HUES48 (cell line): ENCODE data around the gene TUBA3C.
"Not testable (repeated sequence)": the region's sequence is repeated elsewhere in the genome, so short reads cannot be mapped to it uniquely, and the experiment has no call there.

Source experiments
- H3K27ac ChIP-seq: one replicate; pipeline ENCODE4 v1.7.0; 2013; ENCODE audit warnings: low read depth, low read length, inconsistent platforms
- H3K27me3 ChIP-seq: 2 replicates; pipeline ENCODE4 v1.6.1; 2013; ENCODE audit warnings: mild to moderate bottlenecking, low read length; ENCODE audit not compliant: control insufficient read depth, insufficient read depth
- H3K36me3 ChIP-seq: 2 replicates; pipeline ENCODE4 v1.6.1; 2013; ENCODE audit warnings: low read length; ENCODE audit not compliant: control insufficient read depth, insufficient read depth
- H3K4me1 ChIP-seq: 2 replicates; pipeline ENCODE4 v1.6.1; 2013; ENCODE audit warnings: mild to moderate bottlenecking, low read length; ENCODE audit not compliant: control insufficient read depth, insufficient read depth
- H3K4me3 ChIP-seq: 2 replicates; pipeline ENCODE4 v1.5.1; 2013; ENCODE audit warnings: mild to moderate bottlenecking, low read depth, low read length
- H3K9ac ChIP-seq: 2 replicates; pipeline ENCODE4 v1.6.1; 2013; ENCODE audit warnings: mild to moderate bottlenecking, low read depth, low read length, moderate library complexity
- H3K9me3 ChIP-seq: 2 replicates; pipeline ENCODE4 v1.6.1; 2013; ENCODE audit warnings: low read length; ENCODE audit not compliant: control insufficient read depth, insufficient read depth

Gene TUBA3C

DNA sequence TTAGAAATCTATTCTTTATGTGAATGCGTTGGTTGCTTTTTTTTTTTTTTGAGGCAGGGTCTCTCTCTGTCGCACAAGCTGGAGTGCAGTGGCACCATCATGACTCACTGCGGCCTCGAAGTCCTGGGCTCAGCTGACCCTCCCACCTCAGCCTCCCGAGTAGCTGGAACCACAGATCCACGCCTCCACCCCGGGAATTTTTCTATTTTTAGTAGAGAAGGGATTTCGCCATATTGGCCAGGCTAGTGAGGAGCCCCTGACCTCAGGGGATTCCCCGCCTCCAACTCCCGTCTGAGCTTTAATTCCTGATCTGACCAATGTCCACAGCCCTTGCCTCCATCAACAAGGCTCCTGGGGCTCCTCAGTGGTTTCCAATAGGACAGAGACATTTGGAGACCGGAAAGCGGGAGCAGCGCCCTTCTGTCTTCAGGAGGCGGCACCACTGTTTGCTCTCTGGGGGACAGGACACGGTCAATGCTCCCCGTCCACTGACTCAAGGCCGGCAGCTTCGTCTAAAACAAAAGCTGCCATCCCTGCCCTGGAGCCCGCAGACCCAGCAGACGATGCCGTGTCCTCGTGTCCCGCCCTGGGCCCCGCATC is 503 bp downstream of the TUBA3C start:
- H3K4me3 ChIP-seq: no peak overlapping the region
- no peak overlapping the region for H3K27ac ChIP-seq
- peaks cover 96% of the 10 kb centered on the region for H3K9me3 ChIP-seq
- H3K36me3 ChIP-seq: no peaks in the 10 kb centered on the region
- H3K27me3 ChIP-seq: no peaks in the 10 kb centered on the region
- H3K9ac ChIP-seq: no peak overlapping the region
- no peaks in the 10 kb centered on the region for H3K4me1 ChIP-seq

DNA sequence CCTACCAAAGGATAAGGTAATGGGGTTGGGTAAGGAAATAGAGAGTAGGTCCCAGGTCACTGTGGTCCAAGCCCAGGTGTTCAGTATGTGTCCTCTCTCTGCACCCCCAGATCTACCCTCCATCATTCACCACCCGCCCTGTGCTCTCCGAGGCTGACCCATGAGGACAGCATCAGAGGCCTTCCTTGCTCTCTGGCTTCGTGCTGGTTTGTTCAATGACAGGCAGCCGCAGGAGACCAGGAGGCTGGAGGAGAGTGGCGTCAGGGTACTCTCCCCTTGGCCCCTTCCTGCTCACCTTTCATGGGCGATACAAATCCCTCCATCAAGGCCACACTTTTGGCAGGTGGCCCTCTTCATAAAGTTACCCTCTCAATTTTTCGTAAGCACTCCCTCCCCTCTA is 1.7 kb downstream of the TUBA3C start:
- no peak overlapping the region for H3K4me3 ChIP-seq
- no peaks in the 10 kb centered on the region for H3K4me1 ChIP-seq
- no peaks in the 10 kb centered on the region for H3K27me3 ChIP-seq
- H3K9me3 ChIP-seq: peaks cover 94% of the 10 kb centered on the region
- H3K27ac ChIP-seq: no peak overlapping the region
- no peaks in the 10 kb centered on the region for H3K36me3 ChIP-seq
- H3K9ac ChIP-seq: no peak overlapping the region

DNA sequence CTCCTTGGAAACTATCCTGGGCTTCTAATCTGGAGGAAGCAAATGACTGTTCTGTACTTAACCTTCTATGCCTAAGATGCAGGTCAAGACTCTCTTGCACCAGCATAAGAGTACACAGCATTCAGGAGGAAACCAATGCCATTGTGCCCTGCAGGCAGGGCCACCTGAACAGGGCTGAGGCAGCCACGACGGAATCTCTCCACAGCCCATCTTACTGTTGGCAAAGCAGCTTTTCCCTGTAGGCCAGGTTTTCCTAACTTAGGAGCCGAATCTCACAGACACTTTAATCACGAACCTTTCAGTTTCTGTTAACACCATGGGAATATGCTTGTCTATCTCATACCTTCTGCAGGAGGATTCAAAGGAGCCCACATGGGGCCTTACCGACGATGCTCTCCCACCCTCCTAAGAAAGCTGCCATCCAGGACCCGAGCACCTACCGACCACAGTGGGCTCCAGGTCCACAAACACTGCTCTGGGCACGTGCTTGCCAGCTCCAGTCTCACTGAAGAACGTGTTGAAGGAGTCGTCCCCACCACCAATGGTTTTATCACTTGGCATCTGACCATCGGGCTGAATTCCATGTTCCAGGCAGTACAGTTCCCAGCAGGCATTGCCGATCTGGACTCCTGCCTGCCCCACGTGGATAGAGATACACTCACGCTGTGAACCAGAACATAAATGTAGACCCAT is 2.6 kb downstream of the TUBA3C start:
- Histone ChIP-seq H3K36me3 (no peaks in the 10 kb centered on the region), H3K27me3 (no peaks in the 10 kb centered on the region), H3K9me3 (peaks cover 93% of the 10 kb centered on the region)

DNA sequence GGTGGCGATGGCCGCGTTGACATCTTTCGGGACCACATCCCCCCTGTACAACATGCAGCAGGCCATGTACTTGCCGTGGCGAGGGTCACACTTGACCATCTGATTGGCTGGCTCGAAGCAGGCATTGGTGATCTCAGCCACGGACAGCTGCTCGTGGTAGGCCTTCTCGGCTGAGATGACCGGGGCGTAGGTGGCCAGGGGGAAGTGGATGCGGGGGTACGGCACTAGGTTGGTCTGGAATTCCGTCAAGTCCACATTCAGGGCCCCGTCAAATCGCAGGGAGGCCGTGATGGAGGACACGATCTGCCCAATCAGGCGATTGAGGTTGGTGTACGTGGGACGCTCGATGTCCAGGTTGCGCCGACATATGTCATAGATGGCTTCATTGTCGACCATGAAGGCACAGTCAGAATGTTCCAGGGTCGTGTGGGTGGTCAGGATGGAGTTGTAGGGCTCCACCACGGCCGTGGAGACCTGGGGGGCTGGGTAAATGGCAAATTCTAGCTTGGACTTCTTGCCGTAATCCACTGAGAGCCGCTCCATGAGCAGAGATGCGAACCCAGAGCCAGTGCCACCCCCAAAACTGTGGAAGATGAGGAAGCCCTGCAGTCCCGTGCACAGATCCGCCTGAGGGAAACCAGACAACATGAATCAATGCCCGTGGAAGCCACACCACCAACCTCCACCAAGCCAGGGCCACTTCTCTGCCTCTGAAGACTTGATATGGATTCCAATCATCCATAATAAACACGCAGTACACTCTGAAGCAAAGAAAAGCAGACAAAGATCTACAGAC is 4.4 kb downstream of the TUBA3C start:
- not testable (repeated sequence) for H3K27ac ChIP-seq, H3K36me3 ChIP-seq, H3K4me1 ChIP-seq, H3K27me3 ChIP-seq, H3K9ac ChIP-seq, H3K4me3 ChIP-seq
- peaks cover 94% of the 10 kb centered on the region for H3K9me3 ChIP-seq

More for the DNA sequence above, 2.6 kb downstream of the TUBA3C start:
- Histone ChIP-seq H3K4me3 (no peak overlapping the region), H3K4me1 (no peaks in the 10 kb centered on the region), H3K9ac (no peak overlapping the region), H3K27ac (no peak overlapping the region)

DNA sequence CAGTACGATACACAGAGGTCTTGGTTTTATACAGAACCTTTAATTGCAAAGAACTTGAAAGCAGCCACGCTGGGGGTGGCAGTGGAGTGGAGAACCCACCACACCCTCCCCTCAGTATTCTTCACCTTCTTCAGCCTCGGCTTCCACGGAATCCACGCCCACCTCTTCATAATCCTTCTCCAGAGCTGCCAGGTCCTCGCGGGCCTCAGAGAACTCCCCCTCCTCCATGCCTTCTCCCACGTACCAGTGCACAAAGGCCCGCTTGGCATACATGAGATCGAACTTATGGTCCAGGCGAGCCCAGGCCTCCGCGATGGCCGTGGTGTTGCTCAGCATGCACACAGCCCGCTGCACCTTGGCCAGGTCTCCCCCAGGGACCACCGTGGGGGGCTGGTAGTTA is 7.9 kb downstream of the TUBA3C start:
- no peaks in the 10 kb centered on the region for H3K4me1 ChIP-seq
- no peak overlapping the region for H3K4me3 ChIP-seq
- H3K9me3 ChIP-seq: peaks cover 93% of the 10 kb centered on the region
- H3K27ac ChIP-seq: no peak overlapping the region
- no peaks in the 10 kb centered on the region for H3K27me3 ChIP-seq
- no peaks in the 10 kb centered on the region for H3K36me3 ChIP-seq
- H3K9ac ChIP-seq: no peak overlapping the region

DNA sequence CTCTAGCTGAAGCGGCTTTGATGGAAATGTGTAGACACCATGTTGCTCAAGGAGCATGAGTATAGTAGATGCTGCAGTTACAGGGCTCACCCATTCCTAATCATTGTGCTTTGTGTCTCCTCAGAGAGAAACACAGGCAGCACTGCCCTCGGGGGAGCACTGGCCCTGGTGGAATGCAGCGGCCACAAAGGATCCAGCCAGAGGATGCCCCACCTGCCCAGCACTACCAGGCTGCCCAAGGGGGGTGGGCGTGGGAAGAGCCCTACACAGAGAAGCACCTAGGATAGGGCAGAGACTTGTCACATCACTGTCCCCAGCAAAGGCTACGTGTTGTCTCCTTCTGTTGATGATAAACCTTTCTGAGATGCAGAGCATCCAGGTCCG is 9.0 kb downstream of the TUBA3C start:
- H3K4me1 ChIP-seq: no peaks in the 10 kb centered on the region
- H3K36me3 ChIP-seq: no peaks in the 10 kb centered on the region
- H3K9me3 ChIP-seq: peaks cover 91% of the 10 kb centered on the region
- no peaks in the 10 kb centered on the region for H3K27me3 ChIP-seq
- no peak overlapping the region for H3K9ac ChIP-seq
- H3K27ac ChIP-seq: no peak overlapping the region
- no peak overlapping the region for H3K4me3 ChIP-seq

DNA sequence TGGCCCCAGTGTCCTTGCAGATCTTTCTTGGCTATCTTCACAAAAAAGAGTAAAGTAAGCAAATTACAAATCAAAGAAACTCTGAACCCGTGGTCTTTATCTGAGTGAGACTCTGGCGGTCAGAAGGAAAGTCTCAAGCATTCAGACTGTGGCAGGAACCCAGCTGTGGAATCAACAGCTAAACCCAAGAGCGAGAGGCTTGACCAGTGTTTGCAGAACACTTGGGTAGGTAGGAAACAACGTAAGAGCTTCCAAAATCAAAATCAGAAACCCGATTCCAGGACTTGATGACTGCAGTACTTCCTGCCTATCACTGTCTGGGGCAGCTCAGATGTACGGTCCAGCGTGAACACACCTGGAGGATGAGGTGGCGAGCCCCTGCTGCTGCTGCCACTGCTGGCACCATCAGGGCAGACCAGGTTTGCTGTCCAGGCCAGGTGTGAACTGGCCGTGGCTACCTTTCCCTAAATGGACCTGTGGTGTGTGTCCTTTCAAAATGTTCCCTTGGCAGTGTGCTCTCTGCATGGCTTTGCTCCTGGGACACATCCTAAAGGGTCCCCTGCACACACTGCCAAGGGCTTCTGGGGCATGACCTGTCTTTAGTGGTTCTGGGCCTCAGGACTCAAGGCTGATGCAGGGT is 9.5 kb downstream of the TUBA3C start:
- Histone ChIP-seq H3K27me3 (no peaks in the 10 kb centered on the region), H3K9ac (no peak overlapping the region), H3K27ac (no peak overlapping the region), H3K4me1 (no peaks in the 10 kb centered on the region), H3K4me3 (no peak overlapping the region), H3K9me3 (peaks cover 91% of the 10 kb centered on the region), H3K36me3 (no peaks in the 10 kb centered on the region)

DNA sequence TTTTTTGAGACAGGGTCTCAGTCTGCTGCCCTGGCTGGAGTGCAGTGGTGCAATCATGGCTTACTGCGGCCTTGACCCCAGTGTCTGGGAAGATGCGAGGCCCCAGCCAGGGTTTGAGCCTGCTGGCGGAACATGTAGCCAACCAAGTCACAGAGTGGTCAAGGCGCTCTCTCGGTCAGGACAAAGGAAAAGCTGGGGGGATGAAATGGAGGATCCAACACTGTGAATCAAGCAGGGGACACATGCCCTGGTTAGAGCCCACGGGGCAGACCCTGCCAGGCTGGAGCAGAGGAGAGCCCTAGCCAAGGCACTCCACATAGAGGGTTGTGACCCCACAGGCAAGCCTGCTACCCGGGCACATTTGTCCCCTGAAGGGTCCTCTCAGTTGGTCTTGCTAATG is 10.1 kb downstream of the TUBA3C start:
- no peaks in the 10 kb centered on the region for H3K36me3 ChIP-seq
- no peak overlapping the region for H3K4me3 ChIP-seq
- H3K27me3 ChIP-seq: no peaks in the 10 kb centered on the region
- peaks cover 91% of the 10 kb centered on the region for H3K9me3 ChIP-seq
- no peak overlapping the region for H3K9ac ChIP-seq
- H3K4me1 ChIP-seq: no peaks in the 10 kb centered on the region
- H3K27ac ChIP-seq: no peak overlapping the region

DNA sequence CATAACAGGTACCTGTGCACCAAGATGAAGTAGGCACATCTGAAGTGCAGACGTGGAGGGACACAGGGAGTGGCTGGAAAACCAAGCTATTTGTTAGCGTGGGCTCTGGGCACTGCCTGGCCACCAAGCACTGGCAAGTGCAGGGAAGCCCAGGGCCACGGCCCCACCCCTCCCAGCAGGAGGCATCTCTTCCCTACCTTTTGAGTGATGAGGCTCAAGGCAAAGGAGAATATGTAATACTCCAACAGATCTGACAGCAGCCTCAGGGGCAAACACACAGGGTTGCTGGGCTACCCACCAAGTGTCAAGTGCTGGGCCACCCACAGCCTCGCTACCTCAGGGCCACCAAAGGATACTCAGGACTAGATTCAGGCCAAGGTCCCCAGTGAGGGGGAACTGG is 11.6 kb downstream of the TUBA3C start:
- Histone ChIP-seq H3K27ac (no peak overlapping the region), H3K4me3 (no peak overlapping the region), H3K9ac (no peak overlapping the region), H3K9me3 (peaks cover 90% of the 10 kb centered on the region), H3K36me3 (no peaks in the 10 kb centered on the region), H3K4me1 (no peaks in the 10 kb centered on the region), H3K27me3 (no peaks in the 10 kb centered on the region)

DNA sequence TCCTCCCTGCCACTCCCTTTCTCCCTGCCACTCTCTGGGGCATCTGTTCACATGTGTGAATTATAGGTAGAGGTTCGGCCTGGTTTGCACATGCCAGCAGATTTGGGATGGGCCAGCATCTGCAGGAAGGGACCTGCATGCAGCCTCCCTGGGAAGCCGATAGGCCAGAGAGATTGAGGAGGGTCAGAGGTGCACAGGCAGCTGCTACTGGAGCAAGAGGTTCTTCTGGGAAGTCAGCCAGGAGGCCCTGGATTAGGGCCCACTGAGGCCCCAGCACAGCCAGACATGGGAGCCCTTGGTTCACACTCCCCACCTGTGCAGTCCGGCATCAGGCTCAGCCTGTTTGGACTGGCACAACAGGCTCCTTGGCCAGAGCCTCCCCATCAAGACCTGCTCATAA is 12.1 kb downstream of the TUBA3C start:
- H3K9ac ChIP-seq: no peak overlapping the region
- peaks cover 91% of the 10 kb centered on the region for H3K9me3 ChIP-seq
- H3K27me3 ChIP-seq: no peaks in the 10 kb centered on the region
- no peaks in the 10 kb centered on the region for H3K36me3 ChIP-seq
- no peaks in the 10 kb centered on the region for H3K4me1 ChIP-seq
- H3K4me3 ChIP-seq: no peak overlapping the region
- H3K27ac ChIP-seq: no peak overlapping the region

DNA sequence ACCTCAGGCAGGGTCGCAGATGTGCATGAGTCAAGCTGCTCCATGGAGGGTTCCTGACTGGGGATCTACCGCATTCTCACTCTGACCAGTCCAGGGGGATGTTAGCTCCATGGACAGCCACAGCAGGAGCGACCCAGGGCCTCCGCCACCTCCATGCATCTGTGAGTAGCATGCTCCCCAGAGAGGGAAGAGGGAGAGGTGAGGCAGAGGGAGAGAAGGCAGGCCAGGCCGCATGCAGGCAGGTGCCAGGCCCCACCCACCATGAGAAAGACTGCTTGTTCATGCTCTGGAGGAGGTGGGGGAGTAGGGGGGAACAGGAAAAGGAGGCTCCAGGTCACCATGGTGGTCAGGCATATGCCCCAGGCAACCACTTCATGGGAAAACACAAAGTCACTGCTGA is 20.3 kb downstream of the TUBA3C start:
- Histone ChIP-seq H3K4me1 (no peaks in the 10 kb centered on the region), H3K4me3 (no peak overlapping the region), H3K36me3 (no peaks in the 10 kb centered on the region), H3K27me3 (no peaks in the 10 kb centered on the region), H3K9me3 (peaks cover 83% of the 10 kb centered on the region), H3K27ac (no peak overlapping the region), H3K9ac (no peak overlapping the region)
